Non-pigmented ciliary epithelial cell (primary cell): ENCODE measurements around the gene HSPB3.
"Not testable (repeated sequence)": the region's sequence is repeated elsewhere in the genome, so short reads cannot be mapped to it uniquely, and the experiment has no call there.

ENCODE experiments used
- DNase-seq: peaks from one replicate; pipeline ENCODE4 v3.0.0-alpha.2; 2010; ENCODE audit warnings: low read depth

The HSPB3 gene

DNA sequence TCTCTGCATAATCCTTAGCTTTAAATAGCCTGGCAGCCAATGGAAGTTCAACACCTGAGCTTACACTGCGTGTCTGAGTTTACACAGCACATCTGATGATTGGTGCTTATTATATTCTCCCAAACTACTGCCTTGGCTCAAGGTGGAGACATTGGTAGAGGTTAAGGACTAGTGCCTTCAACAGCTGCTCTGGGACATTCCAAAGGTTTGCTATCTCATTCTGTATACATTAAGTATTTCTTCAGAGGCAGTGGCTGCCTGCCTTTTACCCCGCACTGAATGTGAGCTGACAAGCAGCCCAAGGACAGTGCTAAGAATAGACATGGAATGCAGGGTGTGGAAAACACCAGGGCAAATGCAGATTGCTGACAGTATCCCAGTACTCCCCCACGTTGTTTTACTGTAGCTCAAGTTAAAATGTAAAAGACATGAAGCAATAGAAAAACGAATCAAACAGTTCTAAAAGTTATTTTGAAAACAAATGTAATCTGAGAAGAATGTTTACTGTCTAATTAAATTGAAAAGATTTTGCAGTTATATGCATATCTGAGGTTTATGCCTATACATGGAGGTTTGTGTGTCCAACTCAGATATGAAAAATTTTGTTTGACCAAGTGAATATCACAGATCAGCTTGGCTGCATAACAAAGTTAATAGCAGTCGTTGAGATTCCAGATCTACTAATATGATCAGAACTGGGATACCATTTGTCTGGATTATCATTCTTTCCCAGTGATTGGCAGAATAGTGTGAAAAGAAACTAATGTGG is 1.8 kb downstream of the HSPB3 start:
- peak; percentile 73 for DNase-seq

DNA sequence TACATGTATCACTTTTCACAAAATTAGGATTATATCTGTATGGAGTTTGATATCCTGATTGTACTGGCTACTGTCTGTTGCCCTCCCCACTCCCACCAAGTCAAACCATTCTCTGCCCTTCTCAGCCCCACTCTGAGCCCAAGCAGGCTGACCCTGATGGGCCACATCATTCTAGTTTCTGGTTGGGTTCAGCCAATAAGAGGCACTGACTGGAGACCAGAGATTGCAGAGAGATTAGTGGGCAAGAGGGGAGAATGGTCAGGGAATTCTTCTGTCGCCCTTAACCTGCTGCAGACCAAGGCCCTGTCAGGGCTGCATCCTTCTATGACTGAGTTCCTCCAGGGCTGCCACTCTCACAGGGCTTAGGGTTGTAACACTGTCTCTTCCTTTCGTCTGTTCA is 2.7 kb downstream of the HSPB3 start:
- DNase-seq = no peak

DNA sequence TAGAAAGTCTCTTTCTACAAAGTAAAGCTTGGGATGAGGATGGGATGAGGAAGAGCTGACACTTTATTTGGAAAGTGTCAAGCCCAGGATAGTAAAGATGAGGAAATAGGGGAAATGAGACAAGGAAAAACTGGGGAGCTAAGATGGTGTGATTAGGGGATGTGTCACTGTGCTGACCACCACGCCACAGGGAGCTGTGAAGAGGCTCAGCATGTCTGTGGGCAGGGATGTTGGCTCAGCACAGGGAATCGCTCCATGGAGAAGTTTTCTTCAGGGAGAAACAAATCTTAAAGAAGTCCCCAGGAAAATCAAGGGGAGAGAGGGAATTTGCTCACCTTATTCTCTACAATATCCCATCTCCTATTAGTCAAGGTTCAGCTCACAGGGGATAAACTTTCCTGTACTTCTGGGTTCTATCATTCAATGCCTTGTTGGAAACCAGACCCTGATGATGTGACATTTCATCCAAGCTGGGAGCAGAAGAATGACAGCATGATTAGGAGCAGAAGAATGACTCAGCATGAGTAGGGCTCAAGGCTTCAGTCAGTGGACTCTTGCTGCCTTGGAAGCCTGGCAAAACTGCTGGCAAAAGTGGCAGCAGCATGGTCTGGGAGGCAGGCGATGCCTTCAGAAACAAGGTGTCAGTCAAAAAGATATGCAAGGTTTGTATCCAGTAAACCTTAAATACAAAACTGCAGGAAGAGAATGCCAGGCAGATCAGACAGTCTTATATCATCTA is 4.9 kb downstream of the HSPB3 start:
- DNase-seq = no peak

DNA sequence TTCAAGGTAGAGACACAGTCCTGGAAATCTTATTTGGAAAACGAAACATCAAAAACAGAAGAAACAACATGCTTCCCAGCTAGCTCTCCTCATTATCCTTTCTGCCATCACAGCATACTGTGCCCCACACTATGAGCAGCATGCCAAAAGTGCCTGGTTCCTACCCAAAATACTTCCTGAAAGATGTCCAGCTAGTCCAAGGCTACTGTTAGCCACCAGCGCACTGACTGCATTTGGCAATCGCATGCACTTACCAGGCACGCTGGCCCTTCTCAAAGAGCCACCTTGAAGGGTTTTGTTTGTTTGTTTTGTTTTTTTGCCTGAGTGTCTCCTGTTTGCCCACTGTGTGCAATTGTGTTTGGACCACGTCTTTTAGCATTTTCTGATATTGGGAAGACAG is 6.8 kb downstream of the HSPB3 start:
- DNase-seq = no peak

DNA sequence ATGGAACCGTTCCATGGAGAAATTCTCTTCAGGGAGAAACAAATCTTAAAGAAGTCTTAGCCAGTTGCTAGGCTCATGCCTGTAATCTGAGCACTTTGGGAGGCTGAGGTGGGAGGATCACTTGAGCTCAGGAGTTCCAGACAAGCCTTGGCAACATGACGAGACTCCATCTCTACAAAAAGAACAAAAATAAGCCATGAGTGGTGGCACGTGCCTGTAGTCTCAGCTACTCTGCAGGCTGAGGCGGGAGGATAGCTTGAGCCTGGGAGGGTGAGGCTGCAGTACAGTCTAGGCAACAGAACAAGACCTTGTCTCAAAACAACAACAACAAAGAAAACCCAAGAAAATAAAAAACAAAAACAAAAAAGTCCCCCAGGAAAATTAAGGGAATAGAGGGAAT is 8.2 kb downstream of the HSPB3 start:
- no peak for DNase-seq

DNA sequence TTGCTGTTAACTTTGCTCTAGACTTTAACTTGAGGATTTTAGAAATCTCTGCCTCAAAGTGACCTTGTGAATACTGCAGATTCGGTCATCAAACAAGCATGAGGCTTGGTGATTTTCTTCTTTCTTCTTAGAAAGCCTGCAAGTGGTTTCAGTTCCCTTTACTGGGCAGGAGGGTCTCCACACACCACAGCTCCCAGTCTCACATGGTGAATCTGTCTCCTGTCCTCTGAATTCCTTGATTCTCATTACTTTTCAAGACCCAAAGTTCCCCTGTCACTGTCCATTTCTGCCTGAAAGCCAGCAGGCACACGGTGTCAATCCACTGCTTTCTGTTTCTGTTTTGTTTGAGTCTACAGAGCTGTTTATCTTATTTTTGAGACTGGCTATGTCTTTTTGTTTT is 14.1 kb downstream of the HSPB3 start:
- no peak for DNase-seq

DNA sequence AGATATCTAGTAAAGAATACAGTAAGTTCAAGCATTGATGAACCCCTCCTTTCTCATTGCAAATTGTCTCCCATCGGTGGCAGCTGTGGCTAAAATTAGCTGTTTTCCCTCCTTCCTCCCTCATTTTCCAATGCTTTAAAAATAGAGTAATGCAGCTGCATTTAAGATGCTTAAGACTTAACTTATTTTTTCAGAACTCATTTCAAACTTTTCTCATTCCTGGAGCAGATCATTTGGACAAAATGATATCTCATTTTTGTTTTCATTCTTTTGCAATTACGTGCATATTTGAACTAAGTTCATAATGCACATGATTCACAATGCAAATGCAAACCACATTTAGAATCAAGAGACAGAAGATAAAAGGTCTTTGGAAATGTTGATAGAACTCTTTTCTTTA is 14.6 kb downstream of the HSPB3 start:
- DNase-seq = peak; percentile 53

DNA sequence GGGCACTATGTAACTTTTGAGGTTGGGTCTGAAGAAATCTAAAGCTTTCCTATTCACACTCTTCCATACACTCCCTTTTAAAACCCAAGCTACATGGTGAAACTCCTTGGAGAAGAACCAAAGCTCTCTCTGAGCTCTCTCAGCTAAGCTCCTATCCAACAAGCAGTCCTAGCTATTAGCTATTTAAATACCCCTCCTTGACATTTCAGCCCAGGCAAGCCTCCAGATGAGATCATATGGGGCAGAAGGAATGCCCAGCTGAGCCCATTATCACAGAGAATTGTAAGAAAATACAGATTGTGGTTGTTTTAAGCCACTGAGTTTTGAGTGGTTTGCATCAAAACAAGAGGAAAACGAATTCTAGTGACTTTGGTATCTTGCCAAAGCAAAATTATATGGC is 15.2 kb downstream of the HSPB3 start:
- peak; percentile 45 for DNase-seq

DNA sequence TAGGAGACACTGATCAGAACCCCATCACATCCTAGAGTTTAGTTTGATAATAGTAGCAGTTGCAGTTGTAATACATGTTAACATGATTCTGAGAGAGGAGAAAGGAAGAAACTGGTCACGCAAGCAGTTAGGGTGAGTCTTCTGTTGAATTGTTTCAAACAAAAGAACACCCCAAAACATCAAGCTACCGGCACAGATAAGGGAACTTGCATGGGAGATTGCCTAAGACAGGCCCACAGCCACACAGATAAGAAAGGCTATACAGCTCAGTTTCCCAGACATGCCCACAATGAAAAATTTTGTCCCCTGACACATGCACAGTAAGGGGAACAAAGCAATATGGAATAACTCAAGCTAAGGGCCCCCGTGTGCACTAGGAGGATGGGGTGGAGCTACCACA is 15.9 kb downstream of the HSPB3 start:
- DNase-seq = no peak

DNA sequence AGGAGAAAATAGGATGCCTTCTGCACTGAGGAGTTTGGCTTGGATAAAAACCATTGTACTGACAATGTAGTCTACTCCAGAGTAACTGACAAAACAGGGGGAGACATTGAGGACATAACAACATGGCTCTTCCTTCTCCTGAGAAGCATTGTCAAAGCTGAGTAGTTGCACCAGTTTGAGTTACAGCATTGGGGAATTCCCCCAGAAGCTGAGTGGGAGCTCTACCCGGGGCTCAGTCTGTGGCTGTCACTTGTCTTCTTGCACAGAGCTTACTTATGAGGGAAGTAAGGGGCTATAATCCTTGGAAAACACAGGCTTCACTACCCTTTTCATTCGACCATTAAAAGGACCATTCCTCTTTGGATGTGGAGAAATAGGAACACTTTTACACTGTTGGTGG is 21.2 kb downstream of the HSPB3 start:
- no peak for DNase-seq

DNA sequence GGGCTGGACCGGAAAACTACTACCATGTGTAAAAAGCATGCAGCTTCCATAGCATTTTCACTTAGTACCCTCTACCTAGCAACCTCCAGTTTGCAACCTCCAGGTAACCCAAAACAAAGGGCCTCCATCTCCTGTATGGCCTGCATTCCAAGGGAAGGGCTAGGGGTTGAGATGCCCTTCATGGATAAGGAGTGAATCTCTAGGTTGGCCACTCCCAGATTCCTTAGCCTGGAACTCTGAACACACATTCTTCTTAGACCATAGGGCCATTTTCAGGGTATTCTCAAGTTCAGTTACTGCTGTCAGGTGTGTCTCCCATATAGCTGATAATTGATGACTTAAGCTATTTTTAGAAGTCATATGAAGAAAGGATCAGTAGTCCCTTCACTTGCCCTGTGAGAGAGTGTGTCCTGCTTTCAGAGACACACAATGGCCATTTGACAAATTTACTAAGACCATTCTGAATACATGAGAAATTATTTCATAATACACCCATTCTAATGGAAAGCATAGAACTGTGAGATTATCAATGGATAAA is 22.5 kb downstream of the HSPB3 start:
- DNase-seq = no peak

DNA sequence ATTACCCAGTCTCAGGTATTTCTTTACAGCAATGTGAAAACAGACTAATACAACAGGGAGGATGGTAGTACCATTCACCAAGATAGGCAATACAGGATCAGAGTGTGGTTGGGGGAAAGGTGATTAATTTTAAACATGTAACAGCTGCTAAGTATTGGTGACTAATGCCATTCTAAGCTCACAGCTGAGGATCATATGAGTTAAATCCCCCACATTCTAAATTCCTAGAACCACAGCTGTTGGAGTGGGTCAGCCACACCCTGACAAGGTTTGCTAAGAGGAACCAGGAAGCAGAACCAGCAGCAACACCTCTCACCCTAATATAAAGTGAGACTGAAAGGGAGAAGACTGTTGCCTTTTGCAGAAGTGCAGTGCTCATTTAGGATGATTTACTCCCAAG is 24.8 kb downstream of the HSPB3 start:
- no peak for DNase-seq

DNA sequence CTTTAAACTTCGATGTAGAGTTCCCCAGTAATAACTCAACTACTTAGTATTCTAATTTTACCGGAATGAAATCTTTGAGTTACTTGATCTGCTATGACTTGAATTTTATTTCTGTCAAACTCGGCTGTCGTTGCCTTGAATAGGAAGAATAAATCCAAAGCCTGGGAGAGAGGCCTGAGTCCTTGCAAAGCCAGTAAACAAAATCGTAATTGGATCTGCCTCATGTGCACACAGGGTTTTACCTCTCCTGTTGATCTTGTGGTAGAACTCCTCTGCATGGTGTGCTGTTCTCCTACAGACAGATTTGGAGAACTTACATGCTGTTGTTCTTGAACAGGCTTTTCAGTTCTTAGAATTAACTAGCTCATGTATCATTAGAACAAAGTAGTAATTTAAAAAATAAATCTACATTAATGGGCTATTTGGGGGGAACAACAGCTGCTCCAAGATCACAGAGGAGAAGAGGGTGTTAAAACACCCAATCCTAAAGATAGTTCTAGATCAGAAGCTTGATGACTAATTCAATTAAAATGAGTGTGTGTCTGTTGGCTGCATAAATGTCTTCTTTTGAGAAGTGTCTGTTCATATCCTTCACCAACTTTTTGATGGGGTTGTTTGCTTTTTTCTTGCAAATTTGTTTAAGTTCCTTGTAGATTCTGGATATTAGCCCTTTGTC is 28.9 kb downstream of the HSPB3 start:
- no peak for DNase-seq

DNA sequence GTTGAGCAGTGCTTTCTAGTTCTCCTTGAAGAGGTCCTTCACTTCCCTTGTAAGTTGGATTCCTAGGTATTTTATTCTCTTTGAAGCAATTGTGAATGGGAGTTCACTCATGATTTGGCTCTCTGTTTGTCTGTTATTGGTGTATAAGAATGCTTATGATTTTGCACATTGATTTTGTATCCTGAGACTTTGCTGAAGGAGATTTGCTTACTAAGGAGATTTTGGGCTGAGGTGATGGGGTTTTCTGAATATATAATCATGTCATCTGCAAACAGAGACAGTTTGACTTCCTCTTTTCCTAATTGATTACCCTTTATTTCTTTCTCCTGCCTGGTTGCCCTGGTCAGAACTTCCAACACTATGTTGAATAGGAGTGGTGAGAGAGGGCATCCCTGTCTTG is 30.2 kb downstream of the HSPB3 start:
- DNase-seq = not testable (repeated sequence)

DNA sequence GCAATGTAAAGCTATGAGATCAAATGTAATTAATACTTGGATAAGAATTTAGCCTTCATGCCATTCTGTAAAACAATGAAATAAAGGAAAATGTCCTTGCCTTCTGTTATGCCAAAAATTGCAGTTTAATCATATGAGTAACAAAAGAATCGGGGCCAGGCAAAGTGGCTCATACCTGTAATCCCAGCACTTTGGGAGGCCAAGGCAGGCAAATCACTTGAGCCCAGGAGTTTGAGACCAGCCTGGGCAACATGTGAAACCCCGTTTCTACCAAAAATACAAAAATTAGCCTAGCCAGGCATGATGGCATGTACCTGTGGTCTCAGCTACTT is 34.1 kb downstream of the HSPB3 start:
- DNase-seq = not testable (repeated sequence)

DNA sequence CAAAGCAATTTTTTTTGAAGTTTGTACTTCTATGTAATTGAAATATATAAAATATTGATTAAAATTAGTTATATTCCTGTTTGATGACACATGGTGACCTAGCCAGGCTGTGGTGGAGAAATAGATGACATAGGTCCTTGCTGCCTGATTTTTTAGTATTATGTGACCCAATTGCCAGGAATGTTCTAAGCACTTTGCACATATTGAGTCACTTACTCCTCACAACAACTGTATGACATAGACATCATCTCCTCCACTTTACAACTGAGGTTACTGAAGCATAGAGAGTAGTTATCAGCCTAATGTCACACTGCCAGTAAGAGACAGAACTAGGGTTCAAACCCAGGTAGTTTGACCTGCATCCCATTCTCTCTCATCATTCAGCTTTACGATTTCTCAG is 35.8 kb downstream of the HSPB3 start:
- DNase-seq = no peak

DNA sequence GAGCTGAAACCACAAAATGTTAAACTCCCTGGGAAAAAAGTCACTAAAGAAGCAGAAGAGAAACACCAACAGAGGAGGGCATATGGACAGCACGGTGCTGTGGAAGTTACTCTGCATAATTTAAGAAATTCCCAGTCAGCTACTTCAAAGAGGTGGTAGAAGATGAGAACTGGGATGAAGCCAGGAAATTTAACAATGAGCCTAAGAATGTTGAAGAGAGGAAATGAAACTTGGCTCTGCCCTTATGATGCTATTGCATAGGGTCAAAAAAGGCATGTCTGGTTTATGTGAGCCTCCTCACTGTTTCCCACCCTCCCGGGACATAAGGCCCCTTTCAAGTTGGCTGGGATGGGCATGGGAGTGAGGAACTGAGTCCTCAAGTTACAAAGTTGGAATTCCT is 36.7 kb downstream of the HSPB3 start:
- DNase-seq = no peak

DNA sequence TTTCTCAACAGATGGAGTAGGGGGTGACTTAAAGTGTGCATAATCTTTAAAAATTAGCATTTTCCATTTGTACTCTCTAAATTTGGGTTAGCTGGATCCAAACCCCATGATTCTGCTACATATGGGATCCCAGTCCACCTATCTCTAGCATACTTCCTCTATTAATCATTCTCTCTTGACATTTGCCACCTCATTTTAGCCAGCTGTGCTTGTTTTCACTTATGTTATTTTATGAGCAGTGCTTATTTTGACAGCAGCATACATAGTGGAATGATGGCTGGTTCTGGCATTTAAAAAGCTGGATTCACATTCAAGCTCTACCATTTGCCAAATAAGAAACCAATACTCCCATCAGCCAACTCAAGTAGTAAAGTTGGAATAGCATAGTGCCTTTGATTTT is 39.5 kb downstream of the HSPB3 start:
- no peak for DNase-seq
